HG03469 (cell line): ENCODE data around the gene ASXL2.

ENCODE experiments used
- ATAC-seq: cut with Tn5 transposase; IDR thresholded peaks from one replicate; pipeline ENCODE4 v1.9.1; 2021; ENCODE audit warnings: mild to moderate bottlenecking, moderate library complexity, moderate number of reproducible peaks; ENCODE audit not compliant: unreplicated experiment

Gene ASXL2

DNA sequence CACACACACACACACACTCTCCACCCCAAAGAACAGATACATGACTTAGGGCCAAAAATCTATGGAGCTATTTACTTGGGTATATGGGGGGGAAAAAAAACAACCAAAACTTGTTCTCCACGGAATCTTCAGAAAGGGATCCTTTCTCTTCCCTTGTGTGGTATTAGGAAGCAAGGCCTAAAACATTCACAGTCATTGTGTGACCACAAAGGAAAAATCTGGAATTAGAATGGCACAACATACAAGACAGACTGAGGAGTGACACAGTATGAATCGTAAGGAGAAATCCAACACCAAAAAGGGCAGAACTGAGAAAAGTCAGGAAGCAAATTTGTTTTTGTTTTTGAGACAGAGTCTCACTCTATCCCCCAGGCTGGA is 70.3 kb downstream of the ASXL2 start:
- no peak for ATAC-seq

DNA sequence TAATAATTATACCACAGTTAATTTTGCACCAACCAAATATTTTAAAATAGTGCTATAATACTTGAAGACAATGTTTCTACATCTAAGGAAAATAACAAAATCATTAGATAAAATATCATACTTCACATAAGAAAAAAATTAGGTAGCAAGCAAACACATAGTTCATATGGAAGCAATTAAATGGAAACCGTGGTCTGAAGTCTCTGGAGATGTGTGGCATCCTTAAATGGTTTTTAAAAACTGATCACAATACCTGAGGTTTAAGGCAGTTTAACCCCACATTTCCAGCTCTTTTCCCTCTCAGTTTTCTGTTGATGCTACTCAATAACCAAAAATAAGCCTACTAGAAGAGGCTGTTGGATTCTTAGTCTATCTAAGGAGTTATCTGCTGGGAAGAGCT is 71.3 kb downstream of the ASXL2 start:
- no peak for ATAC-seq

DNA sequence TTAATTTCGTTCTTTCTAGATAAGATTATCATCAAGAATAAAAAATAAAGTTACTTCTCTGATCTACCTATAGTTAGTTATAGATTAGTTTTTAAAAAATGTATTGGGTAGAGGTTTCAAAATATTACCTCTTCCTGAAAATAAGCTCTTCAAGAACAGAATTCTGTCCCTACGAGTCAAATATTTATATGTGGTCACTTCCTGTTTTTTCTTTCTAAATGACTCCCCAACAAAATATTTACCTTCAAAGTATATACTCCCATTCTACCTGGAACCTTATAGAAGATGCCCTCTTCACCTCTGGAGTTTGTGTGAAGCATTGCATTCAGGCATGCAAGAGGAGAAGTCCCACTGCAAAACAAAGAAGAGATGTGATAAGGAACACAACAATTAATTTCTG is 72.3 kb downstream of the ASXL2 start:
- no peak for ATAC-seq

DNA sequence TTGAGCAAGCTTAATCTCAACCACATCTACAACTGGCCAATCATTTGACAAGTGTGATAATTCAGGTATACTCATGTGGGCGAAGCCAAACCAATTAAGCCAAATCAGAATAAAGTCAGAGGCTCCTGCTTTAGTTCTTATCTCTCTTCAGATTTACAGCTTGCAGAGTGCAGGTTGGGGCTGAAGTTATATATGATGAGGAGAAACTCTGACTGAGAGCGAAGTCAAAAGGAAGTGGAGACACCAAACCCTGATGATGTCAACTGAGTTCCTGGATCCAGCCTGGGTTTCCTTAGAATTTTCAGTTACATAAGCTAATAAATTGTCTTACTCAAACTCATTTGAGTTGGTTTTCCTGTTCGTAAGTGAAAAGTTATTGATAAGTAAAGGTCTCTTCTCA is 73.9 kb downstream of the ASXL2 start:
- ATAC-seq, result no peak

GRCh38 chr2:25799301-25799700 is 79.0 kb downstream of the ASXL2 start:
- ATAC-seq, result no peak

- ATAC-seq, result no peak
Observed at GRCh38 chr2:25797620-25798488, 80.4 kb downstream of the ASXL2 start.

DNA sequence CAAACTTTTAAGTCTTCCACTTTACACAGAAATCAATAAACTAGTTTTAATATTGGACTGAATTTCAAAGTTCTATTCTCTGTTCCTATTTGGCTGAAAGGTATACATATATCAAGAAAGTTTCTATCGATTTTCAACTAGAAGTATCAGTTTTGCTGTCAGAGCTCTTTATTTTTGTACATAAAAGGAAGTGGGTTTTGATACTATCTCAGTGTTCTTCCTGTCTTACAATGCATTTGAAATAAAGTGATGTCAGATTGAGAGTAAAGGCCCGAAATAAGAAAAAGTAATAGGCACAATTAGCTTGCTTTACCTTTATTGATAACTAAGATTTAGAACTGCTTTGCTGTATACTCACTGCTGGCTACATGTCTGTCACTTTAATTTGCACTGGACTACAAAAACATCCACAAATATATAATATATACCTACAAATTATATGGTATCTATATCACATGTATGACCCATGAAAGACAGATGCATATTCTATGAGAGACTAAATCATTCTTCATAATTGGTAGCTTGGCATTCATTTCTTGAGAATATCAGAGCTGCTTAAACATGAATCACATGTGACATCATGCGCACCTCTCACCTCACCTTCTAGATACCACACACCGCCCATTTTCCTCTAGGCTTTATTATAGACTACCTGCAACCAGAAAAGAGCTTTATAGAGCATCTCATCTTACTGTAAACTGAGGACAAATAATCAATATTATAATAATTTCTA is 83.6 kb downstream of the ASXL2 start:
- no peak for ATAC-seq

- ATAC-seq, result no peak
Observed at GRCh38 chr2:25790074-25790790, 88.1 kb downstream of the ASXL2 start.

DNA sequence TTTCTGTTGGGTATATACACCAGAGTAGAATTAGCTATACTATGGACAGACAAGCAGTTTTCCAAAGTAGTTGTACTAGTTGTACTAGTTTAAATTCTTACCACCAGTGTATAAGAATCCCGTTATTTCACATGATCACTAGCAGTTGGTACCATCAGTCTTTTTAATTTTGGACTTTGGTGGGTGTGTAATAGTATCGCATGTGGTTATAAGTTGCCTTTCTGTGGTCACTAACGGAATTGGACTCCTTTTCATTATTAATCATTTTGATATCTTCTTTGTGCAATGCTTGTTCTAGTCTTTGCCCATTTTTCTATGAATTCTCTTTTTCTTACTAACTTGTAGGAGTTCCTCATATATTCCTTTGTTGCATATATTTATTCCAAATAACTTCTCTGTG is 89.8 kb downstream of the ASXL2 start:
- ATAC-seq, result no peak

- no peak for ATAC-seq
Observed at GRCh38 chr2:25787020-25787419, 91.3 kb downstream of the ASXL2 start.

- ATAC-seq, result no peak
Observed at GRCh38 chr2:25784404-25784803, 93.9 kb downstream of the ASXL2 start.

- no peak for ATAC-seq
Observed at GRCh38 chr2:25777077-25777476, 101.2 kb downstream of the ASXL2 start.

DNA sequence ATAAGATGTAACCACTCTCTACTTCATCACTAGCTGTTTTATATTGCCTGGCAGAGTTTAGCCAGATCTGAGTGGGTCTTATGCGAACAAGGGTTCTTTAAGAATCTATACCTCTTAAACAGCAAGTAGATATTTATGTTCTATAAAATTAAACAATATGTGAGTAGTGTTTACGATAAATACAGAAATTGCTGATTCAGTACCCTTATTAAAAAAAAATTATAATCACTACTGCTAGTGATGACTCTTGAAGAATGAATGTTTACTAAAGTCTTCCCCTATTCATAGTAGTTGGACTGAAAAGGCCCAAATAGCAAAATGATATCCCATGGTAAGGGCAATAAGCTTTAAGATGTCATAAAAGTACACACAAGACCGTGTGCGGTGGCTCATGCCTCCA is 106.2 kb downstream of the ASXL2 start:
- no peak for ATAC-seq

DNA sequence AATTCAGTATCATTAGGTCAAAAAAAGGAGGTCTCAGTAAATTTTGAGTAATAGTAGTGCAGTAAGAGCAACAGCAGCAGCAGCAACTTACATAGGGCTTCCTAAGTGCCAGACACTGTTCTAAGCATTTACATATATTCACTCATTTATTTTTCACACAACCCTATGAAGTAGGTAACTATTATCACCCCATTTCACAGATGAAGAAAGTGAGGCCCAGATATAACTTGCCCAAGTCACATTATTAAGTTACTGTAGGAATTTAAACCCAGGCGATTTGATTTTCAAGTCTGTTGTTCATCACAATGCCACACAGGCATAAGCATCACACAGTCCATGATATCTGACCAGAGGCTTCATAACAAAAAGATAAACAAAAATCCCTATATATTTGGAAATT is 114.7 kb downstream of the ASXL2 start:
- ATAC-seq, result no peak

DNA sequence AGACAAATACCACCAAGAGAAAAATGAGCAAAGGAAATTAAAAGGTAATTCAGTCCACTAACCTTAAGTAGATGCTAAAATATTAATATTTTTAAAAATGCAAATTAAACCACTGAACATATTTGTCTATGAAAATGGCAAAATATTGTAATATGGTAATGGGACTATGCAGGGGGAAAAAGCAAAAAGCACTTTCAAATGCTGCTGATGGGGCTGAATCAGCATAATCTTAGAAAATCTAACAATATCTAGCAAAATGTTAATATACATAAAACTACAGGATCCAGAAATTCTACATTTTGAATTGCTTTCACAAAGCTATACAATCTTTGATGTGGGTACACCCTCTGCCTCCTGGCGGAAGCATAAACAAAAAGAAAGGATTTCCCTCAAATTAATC is 118.0 kb downstream of the ASXL2 start:
- no peak for ATAC-seq

GRCh38 chr2:25758348-25758747 is 119.9 kb downstream of the ASXL2 start:
- ATAC-seq, result no peak

- no peak for ATAC-seq
Observed at GRCh38 chr2:25757906-25758305, 120.4 kb downstream of the ASXL2 start.

DNA sequence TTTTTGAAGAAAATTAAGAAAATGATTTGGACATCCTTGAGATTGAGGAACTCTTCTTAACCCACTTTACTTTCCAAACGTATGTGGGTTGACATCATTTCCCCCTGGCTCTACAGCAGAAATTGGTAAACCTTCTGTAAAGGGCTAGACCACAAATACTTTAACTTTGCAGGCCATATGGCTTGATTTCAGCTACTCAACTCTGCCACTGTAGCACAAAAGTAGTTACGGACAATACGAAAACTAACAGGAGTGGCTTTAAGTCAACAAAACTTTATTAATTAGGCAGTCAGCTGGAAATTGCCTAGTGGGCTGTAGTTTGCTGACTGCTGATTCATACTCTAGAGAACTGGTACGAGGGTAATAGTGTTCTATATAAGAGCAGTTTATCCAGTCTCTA is 121.8 kb downstream of the ASXL2 start:
- ATAC-seq, result no peak

- no peak for ATAC-seq
Observed at GRCh38 chr2:25749676-25750075, 128.6 kb downstream of the ASXL2 start.

DNA sequence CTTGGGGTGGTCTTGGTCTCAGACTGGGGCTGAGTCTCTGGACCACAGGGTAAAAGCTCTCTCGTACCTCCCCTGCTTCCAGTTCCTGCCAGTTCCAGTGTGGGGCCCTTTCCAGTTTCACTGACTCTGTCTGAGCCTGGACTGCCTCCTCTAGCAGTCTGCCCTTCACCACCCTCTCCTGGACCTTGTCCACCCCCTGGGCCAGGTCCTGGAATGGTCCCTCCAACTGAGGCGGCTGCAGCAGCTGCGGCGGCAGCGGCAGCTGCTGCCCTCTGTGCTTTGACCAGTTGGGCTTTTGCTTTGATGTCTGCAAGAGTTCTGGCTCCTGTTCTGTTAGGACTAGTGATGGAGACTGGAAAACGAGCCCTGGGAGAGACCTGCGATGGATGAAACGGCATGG is 134.2 kb downstream of the ASXL2 start:
- no peak for ATAC-seq

GRCh38 chr2:25743132-25743830 is 135.0 kb downstream of the ASXL2 start:
- no peak for ATAC-seq
